K562 (cell line): ENCODE results near the gene FAM53A. TPM values are rescaled to one million over a fixed set of nuclear protein-coding genes. Genes with fewer than 3 reads are reported as not detected.

Source experiments
- ATAC-seq: fragments of 200-7000 bp; cut with Tn5 transposase; 3 replicates; pipeline ENCODE4 v1.9.1; 2020; ENCODE audit warnings: moderate library complexity
- BruUV-seq: library from RNA; stranded (reverse); fragments of 400-500 nt; replicated peaks from 2 replicates; lab custom pipeline; 2021; lab: Mats Ljungman, UMichigan
- CTCF ChIA-PET: fragments of 300-600 bp; formaldehyde crosslinking; extraction: SDS; loops from one replicate; lab custom pipeline; 2021; ENCODE audit warnings: low intra/inter-chr PET ratio; lab: Yijun Ruan, JAX
- POLR2A ChIA-PET: fragments of 300-600, 350-650 bp; sonication (Branson Sonifier 250); formaldehyde crosslinking; extraction: SDS; loops from one replicate; lab custom pipeline; 2021; ENCODE audit warnings: antibody characterized with exemption, inconsistent platforms; lab: Yijun Ruan, JAX
- DNase-seq, 4 experiments: peaks; one replicate each; pipeline versions ENCODE4 v3.0.0 to v3.0.0-alpha.2; 2011 to 2018; ENCODE audit warnings: low spot score in 3 of 4, mixed read lengths in 3 of 4; ENCODE audit errors: extremely low read depth in 1 of 4
- FAIRE-seq: peaks from 2 replicates; lab custom pipeline; 2011; peaks lifted over from hg19 to GRCh38; lab: Jason Lieb, UNC
- H2AFZ ChIP-seq: 2 replicates; pipeline ENCODE4 v1.6.0; 2011; ENCODE audit warnings: low read depth, low read length, control low read depth, inconsistent platforms
- H3K27ac ChIP-seq: fragments of 200-600 bp; 3 replicates; pipeline ENCODE4 v1.8.0; 2011; ENCODE audit warnings: low read depth, mild to moderate bottlenecking, control low read depth, inconsistent platforms, low read length, moderate library complexity, mixed read lengths; ENCODE audit errors: extremely low read depth
- H3K27me3 ChIP-seq, 2 experiments: fragments of 300-600 bp in 1 of 2; 2 replicates in 1 of 2; 3 replicates in 1 of 2; pipeline versions ENCODE4 v1.6.0 to v1.8.0; 2011; ENCODE audit warnings: inconsistent platforms in 2 of 2, low read length in 2 of 2, mild to moderate bottlenecking in 1 of 2, mixed read lengths in 1 of 2, moderate library complexity in 1 of 2; ENCODE audit not compliant: control insufficient read depth in 2 of 2, insufficient read depth in 2 of 2
- H3K36me3 ChIP-seq: fragments of 300-600 bp; 3 replicates; pipeline ENCODE4 v1.8.0; 2011; ENCODE audit warnings: mild to moderate bottlenecking, low read length, inconsistent platforms; ENCODE audit not compliant: control insufficient read depth, insufficient read depth
- H3K4me1 ChIP-seq, 2 experiments: fragments of 200-600 bp in 1 of 2; replicated peaks in 1 of 2; 2 replicates in 1 of 2; 3 replicates in 1 of 2; pipeline versions ENCODE4 v1.5.1 to v1.8.0; 2011; ENCODE audit warnings: inconsistent platforms in 2 of 2, low read length in 2 of 2, mild to moderate bottlenecking in 1 of 2, mixed read lengths in 1 of 2, moderate library complexity in 1 of 2; ENCODE audit not compliant: control insufficient read depth in 2 of 2, insufficient read depth in 2 of 2
- H3K4me2 ChIP-seq: 2 replicates; pipeline ENCODE4 v1.6.1; 2011; ENCODE audit warnings: low read length, control low read depth, inconsistent platforms, mixed read lengths; ENCODE audit not compliant: insufficient read depth
- H3K4me3 ChIP-seq: fragments of 200-600 bp; sonication (generic), shearing (Covaris generic); 2 replicates; pipeline ENCODE4 v1.5.1; 2016; ENCODE audit warnings: control low read depth, inconsistent platforms
- H3K79me2 ChIP-seq: fragments of 200-600 bp; 3 replicates; pipeline ENCODE4 v1.8.0; 2011; ENCODE audit warnings: low read length, inconsistent platforms; ENCODE audit not compliant: control insufficient read depth, insufficient read depth
- H3K9ac ChIP-seq, 2 experiments: 2 replicates each; pipeline versions ENCODE4 v1.6.0 to v1.6.1; 2011; ENCODE audit warnings: low read depth in 2 of 2, low read length in 2 of 2, control low read depth in 1 of 2, inconsistent platforms in 1 of 2, mild to moderate bottlenecking in 1 of 2, mixed read lengths in 1 of 2; ENCODE audit not compliant: insufficient read depth in 1 of 2
- H3K9me1 ChIP-seq: one replicate; pipeline ENCODE4 v1.6.0; 2011; ENCODE audit warnings: inconsistent platforms, mild to moderate bottlenecking, low read length, moderate library complexity; ENCODE audit not compliant: control insufficient read depth, insufficient read depth
- H3K9me3 ChIP-seq: replicated peaks from 2 replicates; pipeline ENCODE4 v1.5.1; 2011; ENCODE audit warnings: low read depth, low read length, inconsistent platforms; ENCODE audit not compliant: control insufficient read depth, insufficient read depth
- H4K20me1 ChIP-seq: replicated peaks from 2 replicates; pipeline ENCODE4 v1.6.1; 2011; ENCODE audit warnings: low read length, inconsistent platforms, mixed read lengths; ENCODE audit not compliant: control insufficient read depth, insufficient read depth
- HMG20A ChIP-seq: fragments of 450-650 bp; formaldehyde crosslinking; conservative IDR thresholded peaks from 2 replicates; pipeline ENCODE4 v1.4.0; 2020; ENCODE audit warnings: mild to moderate bottlenecking, mixed read lengths
- HMGN3 ChIP-seq: IDR thresholded peaks from 2 replicates; pipeline ENCODE4 v1.6.1; 2011; ENCODE audit warnings: borderline replicate concordance, low read depth, mild to moderate bottlenecking, mixed read lengths, low read length; ENCODE audit not compliant: insufficient read length; ENCODE audit errors: extremely low read depth
- MYC ChIP-seq, 2 experiments: fragments of 250-450 bp in 1 of 2; sonication (Bioruptor Pico) in 1 of 2; IDR thresholded peaks; 2 replicates each; pipeline versions ENCODE4 v1.5.1 to v1.6.1; 2012 to 2021; ENCODE audit warnings: low read depth in 2 of 2, borderline replicate concordance in 1 of 2, improper control_type of control experiment in 1 of 2, low read length in 1 of 2, mild to moderate bottlenecking in 1 of 2, moderate library complexity in 1 of 2
- TEAD1 ChIP-seq, 2 experiments: fragments of 450-650 bp in 1 of 2; sonication (generic) in 1 of 2; formaldehyde crosslinking; IDR thresholded peaks; 2 replicates each; pipeline versions ENCODE4 v1.4.0 to v1.8.0; 2020 to 2022; ENCODE audit warnings: mild to moderate bottlenecking in 2 of 2, missing genetic modification reagents in 1 of 2
- ZNF253 ChIP-seq: fragments of 250-450 bp; sonication (Bioruptor Pico); conservative IDR thresholded peaks from 2 replicates; pipeline ENCODE4 v1.6.1; 2021; ENCODE audit warnings: mild to moderate bottlenecking
- ZNF707 ChIP-seq: fragments of 250-450 bp; sonication (Bioruptor Pico); conservative IDR thresholded peaks from 2 replicates; pipeline ENCODE4 v1.8.0; 2022; ENCODE audit warnings: inconsistent platforms, mild to moderate bottlenecking, moderate library complexity
- WGBS: fragments of 100-300 bp; shearing (Covaris generic); methylation state at CpG from one replicate; pipeline ENCODE4 v1.1.6; 2016; ENCODE audit warnings: low coverage, mixed read lengths; ENCODE audit not compliant: insufficient coverage; ENCODE audit errors: missing lambda C conversion rate; 5-methylcytosine and 5-hydroxymethylcytosine counted together
- in situ Hi-C: fragments of 300-500 bp; cut with MboI; formaldehyde crosslinking; loops from 4 replicates; pipeline ENCODE4 v1.15.0; 2018; ENCODE audit warnings: inconsistent platforms, mixed read lengths
- intact Hi-C: fragments of 100-400 bp; cut with micrococcal nuclease; formaldehyde crosslinking; loops from 2 replicates; pipeline ENCODE4 v1.14.2; 2022
- polyA plus RNA-seq, 8 experiments: library from polyadenylated mRNA; depleted of rRNA in 4 of 8; stranded (reverse) in 5 of 8; unstranded in 3 of 8; fragments of >200 nt; fragmentation: Nextera tagmentation in 2 of 8; fragmentation: Illumina TruSeq in 1 of 8; extraction: Ambion mirVana in 2 of 8; extraction: Trizol in 1 of 8; gene quantifications; 2 replicates each; pipeline versions ENCODE4 v1.2.1 to v1.2.3, GENCODE V29; 2011 to 2014; ENCODE audit warnings: inconsistent platforms in 1 of 8, missing spikeins in 1 of 8
- total RNA-seq, 7 experiments: library from RNA; depleted of rRNA in 6 of 7; stranded (reverse); fragments of >200 nt in 6 of 7; fragmentation: Illumina TruSeq in 2 of 7; extraction: Trizol in 2 of 7; gene quantifications; 2 replicates each; pipeline versions ENCODE4 v1.2.1 to v1.2.3, GENCODE V29; 2011 to 2021; ENCODE audit warnings: low replicate concordance in 1 of 7
- TF ChIP-seq, protein P1 (sequence below), 2 experiments: IDR thresholded peaks; 2 replicates each; pipeline ENCODE4 v1.6.1; 2011; ENCODE audit warnings: borderline replicate concordance in 1 of 2, control low read depth in 1 of 2, low read depth in 1 of 2, low read length in 1 of 2, mild to moderate bottlenecking in 1 of 2, mixed read lengths in 1 of 2, moderate library complexity in 1 of 2; ENCODE audit not compliant: insufficient read depth in 1 of 2, insufficient read length in 1 of 2, poor library complexity in 1 of 2, severe bottlenecking in 1 of 2; ENCODE audit errors: extremely low read depth in 1 of 2

Gene FAM53A
- total and polyA plus RNA-seq, 9 of the 15 experiments (the other 6 are each of a cell fraction or from before 2014, with no cell fraction given), result 0.53 to 2.7 (median 1.4) TPM; not detected in 2

DNA sequence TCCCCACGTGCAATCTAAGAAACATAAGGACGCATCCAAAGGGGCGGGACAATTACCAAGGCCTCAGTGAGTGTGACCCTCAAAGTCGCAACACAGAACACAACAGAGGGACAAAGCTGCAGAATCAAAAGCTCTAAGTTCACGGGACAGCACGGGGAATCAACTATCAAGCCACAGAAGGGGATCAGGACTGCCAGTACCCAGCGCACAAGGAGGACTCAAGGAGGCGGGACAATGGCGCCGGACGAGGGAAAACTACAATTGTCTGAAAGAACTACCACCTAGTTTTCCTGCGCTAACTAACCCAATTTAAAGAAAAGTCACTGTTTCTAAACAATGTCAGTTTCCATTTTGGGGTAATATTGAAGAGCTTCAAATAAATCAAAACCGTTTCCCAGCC, 1.3 kb downstream of the FAM53A start:
- Histone ChIP-seq H3K27ac (no peak overlapping the region), H3K9ac (peak overlapping the region; percentile 36 to 69; a peak in 2 of 4 replicates), H3K9me3 (no peaks in the 10 kb centered on the region), H3K9me1 (peaks cover 3% of the 10 kb centered on the region), H3K27me3 (no peaks in the 10 kb centered on the region), H2AFZ (peak overlapping the region; percentile 84)
- POLR2A ChIA-PET, result interaction anchor here (0.7 to 1.4 kb wide), 4 partner anchors 12 to 208 kb away, joined by 3 to 5 read pairs (median 3); partner anchors contain the start of gene SLBP
- no peak for ATAC-seq
- in situ Hi-C loops, result no loop called here
- 80% methylated on average over 13 of the region's 13 CpGs for WGBS
- BruUV-seq, result TSS peak; percentile 77
- no peak for TF ChIP-seq HMG20A
- TF ChIP-seq ZNF253 (CRISPR knock-in tag), result no peak
- TF ChIP-seq ZNF707 (CRISPR knock-in tag), result no peak
- TF ChIP-seq MYC (IDR thresholded peaks at IDR 0.05; ENCODE audit: low read depth, low read length), result no peak
- no peak for TF ChIP-seq MYC (CRISPR knock-in tag; IDR thresholded peaks at IDR 0.05; ENCODE audit: borderline replicate concordance, low read depth)
- TF ChIP-seq HMGN3, result no peak
- no peak for TF ChIP-seq TEAD1 (CRISPR knock-in tag; IDR thresholded peaks at IDR 0.05)
- TF ChIP-seq, protein P1, sequence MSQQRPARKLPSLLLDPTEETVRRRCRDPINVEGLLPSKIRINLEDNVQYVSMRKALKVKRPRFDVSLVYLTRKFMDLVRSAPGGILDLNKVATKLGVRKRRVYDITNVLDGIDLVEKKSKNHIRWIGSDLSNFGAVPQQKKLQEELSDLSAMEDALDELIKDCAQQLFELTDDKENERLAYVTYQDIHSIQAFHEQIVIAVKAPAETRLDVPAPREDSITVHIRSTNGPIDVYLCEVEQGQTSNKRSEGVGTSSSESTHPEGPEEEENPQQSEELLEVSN (IDR thresholded peaks at IDR 0.05; ENCODE audit: borderline replicate concordance in 1 of 2, extremely low read depth in 1 of 2, insufficient read depth in 1 of 2, insufficient read length in 1 of 2, low read depth in 1 of 2, low read length in 1 of 2, poor library complexity in 1 of 2, severe bottlenecking in 1 of 2), result peak in 1 of 2 experiments; percentile 21
- TF ChIP-seq, all 486 proteins: peak for 1
- Histone ChIP-seq H3K4me2 (peak overlapping the region; percentile 70; the same call in 1 of the 2 replicates), H3K36me3 (no peaks in the 10 kb centered on the region), H3K4me3 (no peak overlapping the region), H3K4me1 (peaks cover 8 to 38% of the 10 kb centered on the region in 2 experiments; a peak in 3 of 5 replicates), H3K79me2 (no peaks in the 10 kb centered on the region), H4K20me1 (no peaks in the 10 kb centered on the region)
- CTCF ChIA-PET, result no interaction called here
- intact Hi-C loops, result no loop called here
- FAIRE-seq, result no peak
- no peak for DNase-seq
